Suprapubic skin (tissue), 4 donors: ENCODE results near the gene TRIM37. TPM values are rescaled to one million over a fixed set of nuclear protein-coding genes. Genes with fewer than 3 reads are reported as not detected.

Source experiments
- DNase-seq, 2 donors: peaks; one replicate each; pipeline ENCODE4 v3.0.0-alpha.2; 2019; ENCODE audit warnings: low spot score in 2 of 2
- H3K27ac ChIP-seq: fragments of 200-600 bp; sonication (generic); one replicate; pipeline ENCODE4 v1.5.1; 2019
- H3K27me3 ChIP-seq: fragments of 200-600 bp; sonication (generic); one replicate; pipeline ENCODE4 v1.5.1; 2019
- H3K36me3 ChIP-seq: fragments of 200-600 bp; sonication (generic); one replicate; pipeline ENCODE4 v1.5.1; 2019
- H3K4me1 ChIP-seq: fragments of 200-600 bp; sonication (generic); one replicate; pipeline ENCODE4 v1.5.1; 2019
- H3K4me3 ChIP-seq: fragments of 200-600 bp; sonication (generic); one replicate; pipeline ENCODE4 v1.5.1; 2019; ENCODE audit warnings: mild to moderate bottlenecking
- H3K9me3 ChIP-seq: fragments of 200-600 bp; sonication (generic); one replicate; pipeline ENCODE4 v1.5.1; 2019
- EP300 ChIP-seq: sonication (generic); formaldehyde crosslinking; IDR thresholded peaks from one replicate; pipeline ENCODE4 v1.6.1; 2017; ENCODE audit warnings: antibody characterized with exemption
- POLR2A ChIP-seq, 2 donors: fragments of 450-650 bp; IDR thresholded peaks; one replicate each; pipeline ENCODE4 v1.6.1; 2017; ENCODE audit warnings: antibody characterized with exemption in 2 of 2, mild to moderate bottlenecking in 2 of 2, moderate library complexity in 2 of 2
- POLR2AphosphoS5 ChIP-seq, 3 donors: sonication (generic); formaldehyde crosslinking; IDR thresholded peaks; one replicate each; pipeline ENCODE4 v1.6.1; 2017; ENCODE audit warnings: antibody characterized with exemption in 3 of 3
- WGBS: methylation state at CpG from one replicate; pipeline ENCODE4 v1.1.5; 2018; 5-methylcytosine and 5-hydroxymethylcytosine counted together
- total RNA-seq, 4 donors: library from RNA; depleted of rRNA; stranded (reverse); fragments of >200 nt; gene quantifications; one replicate each; pipeline ENCODE4 v1.1.0, GENCODE V29; 2016
- TF ChIP-seq, protein P1 (sequence below), 2 donors: fragments of 200-600 bp in 1 of 2; fragments of 450-650 bp in 1 of 2; sonication (generic) in 1 of 2; IDR thresholded peaks; one replicate each; pipeline ENCODE4 v1.5.1; 2016 to 2019; ENCODE audit warnings: antibody characterized with exemption in 2 of 2, mild to moderate bottlenecking in 1 of 2, moderate library complexity in 1 of 2

Gene TRIM37
- total RNA-seq, 4 donors from 2014 or later: 11.1 to 18.3 (median 14.6) TPM

- H3K27ac ChIP-seq: no peak overlapping the region
- H3K4me1 ChIP-seq: no peaks in the 10 kb centered on the region
- no peaks in the 10 kb centered on the region for H3K27me3 ChIP-seq
- H3K36me3 ChIP-seq: peaks cover 28% of the 10 kb centered on the region
- no peak overlapping the region for H3K4me3 ChIP-seq
- no peak for DNase-seq
- H3K9me3 ChIP-seq: no peaks in the 10 kb centered on the region
- TF ChIP-seq POLR2AphosphoS5 (IDR thresholded peaks at IDR 0.05) (no peak), POLR2A (IDR thresholded peaks at IDR 0.05) (no peak), EP300 (no peak)
- TF ChIP-seq, protein P1, sequence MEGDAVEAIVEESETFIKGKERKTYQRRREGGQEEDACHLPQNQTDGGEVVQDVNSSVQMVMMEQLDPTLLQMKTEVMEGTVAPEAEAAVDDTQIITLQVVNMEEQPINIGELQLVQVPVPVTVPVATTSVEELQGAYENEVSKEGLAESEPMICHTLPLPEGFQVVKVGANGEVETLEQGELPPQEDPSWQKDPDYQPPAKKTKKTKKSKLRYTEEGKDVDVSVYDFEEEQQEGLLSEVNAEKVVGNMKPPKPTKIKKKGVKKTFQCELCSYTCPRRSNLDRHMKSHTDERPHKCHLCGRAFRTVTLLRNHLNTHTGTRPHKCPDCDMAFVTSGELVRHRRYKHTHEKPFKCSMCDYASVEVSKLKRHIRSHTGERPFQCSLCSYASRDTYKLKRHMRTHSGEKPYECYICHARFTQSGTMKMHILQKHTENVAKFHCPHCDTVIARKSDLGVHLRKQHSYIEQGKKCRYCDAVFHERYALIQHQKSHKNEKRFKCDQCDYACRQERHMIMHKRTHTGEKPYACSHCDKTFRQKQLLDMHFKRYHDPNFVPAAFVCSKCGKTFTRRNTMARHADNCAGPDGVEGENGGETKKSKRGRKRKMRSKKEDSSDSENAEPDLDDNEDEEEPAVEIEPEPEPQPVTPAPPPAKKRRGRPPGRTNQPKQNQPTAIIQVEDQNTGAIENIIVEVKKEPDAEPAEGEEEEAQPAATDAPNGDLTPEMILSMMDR (IDR thresholded peaks at IDR 0.05): no peak
- 74% methylated on average over 7 of the region's 7 CpGs for WGBS
Measured at GRCh38 chr17:58997756-58998553, 108.7 kb downstream of the TRIM37 start.

GRCh38 chr17:58996968-58997367 lies 109.7 kb downstream of the TRIM37 start:
- H3K36me3 ChIP-seq: peaks cover 28% of the 10 kb centered on the region
- no peaks in the 10 kb centered on the region for H3K27me3 ChIP-seq
- no peaks in the 10 kb centered on the region for H3K4me1 ChIP-seq
- H3K4me3 ChIP-seq: no peak overlapping the region
- H3K9me3 ChIP-seq: no peaks in the 10 kb centered on the region
- 87% methylated on average over 4 of the region's 4 CpGs for WGBS
- DNase-seq: no peak
- TF ChIP-seq POLR2A (IDR thresholded peaks at IDR 0.05): no peak
- TF ChIP-seq POLR2AphosphoS5 (IDR thresholded peaks at IDR 0.05): no peak
- TF ChIP-seq, protein P1 (IDR thresholded peaks at IDR 0.05): no peak
- no peak for TF ChIP-seq EP300
- H3K27ac ChIP-seq: no peak overlapping the region

- 96% methylated on average over 7 of the region's 7 CpGs for WGBS
- no peaks in the 10 kb centered on the region for H3K4me1 ChIP-seq
- no peaks in the 10 kb centered on the region for H3K9me3 ChIP-seq
- H3K27ac ChIP-seq: no peak overlapping the region
- DNase-seq: no peak
- no peak overlapping the region for H3K4me3 ChIP-seq
- peaks cover 17% of the 10 kb centered on the region for H3K36me3 ChIP-seq
- no peaks in the 10 kb centered on the region for H3K27me3 ChIP-seq
- TF ChIP-seq EP300 (no peak), POLR2AphosphoS5 (IDR thresholded peaks at IDR 0.05) (no peak), POLR2A (IDR thresholded peaks at IDR 0.05) (no peak)
- TF ChIP-seq, protein P1 (IDR thresholded peaks at IDR 0.05): no peak
Measured at GRCh38 chr17:58995247-58995940, 111.3 kb downstream of the TRIM37 start.

DNA sequence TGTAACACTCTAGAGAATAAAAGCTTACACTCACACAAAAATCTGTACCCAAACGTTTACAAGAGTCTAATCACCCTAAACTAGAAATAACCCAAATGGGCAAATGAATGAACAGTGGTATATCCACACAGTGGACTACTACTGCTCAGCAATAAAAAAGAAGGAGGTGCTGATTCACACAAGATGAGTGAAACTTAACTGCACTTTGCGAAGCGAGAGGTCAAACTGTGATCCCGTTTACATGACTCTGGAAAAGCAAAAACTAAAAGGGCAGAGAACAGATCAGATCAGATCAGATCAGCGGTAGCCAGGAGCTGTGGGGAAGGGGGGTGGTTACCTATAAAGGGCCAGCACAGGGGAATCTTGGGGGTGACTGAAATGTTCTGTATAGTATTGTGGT lies 113.4 kb downstream of the TRIM37 start:
- DNase-seq: no peak
- Histone ChIP-seq H3K36me3 (peaks cover 4% of the 10 kb centered on the region), H3K4me1 (no peaks in the 10 kb centered on the region), H3K27ac (no peak overlapping the region), H3K4me3 (no peak overlapping the region), H3K27me3 (no peaks in the 10 kb centered on the region), H3K9me3 (no peaks in the 10 kb centered on the region)
- TF ChIP-seq, protein P1 (IDR thresholded peaks at IDR 0.05): no peak
- TF ChIP-seq POLR2A (IDR thresholded peaks at IDR 0.05): no peak
- TF ChIP-seq EP300: no peak
- no peak for TF ChIP-seq POLR2AphosphoS5 (IDR thresholded peaks at IDR 0.05)
- 81% methylated on average over 5 of the region's 5 CpGs for WGBS

- Histone ChIP-seq H3K4me3 (no peak overlapping the region), H3K27ac (no peak overlapping the region), H3K9me3 (no peaks in the 10 kb centered on the region), H3K4me1 (no peaks in the 10 kb centered on the region), H3K36me3 (no peaks in the 10 kb centered on the region), H3K27me3 (no peaks in the 10 kb centered on the region)
- TF ChIP-seq, protein P1 (IDR thresholded peaks at IDR 0.05): no peak
- TF ChIP-seq POLR2A (IDR thresholded peaks at IDR 0.05) (no peak), EP300 (no peak), POLR2AphosphoS5 (IDR thresholded peaks at IDR 0.05) (no peak)
- WGBS: 80% methylated on average over 4 of the region's 4 CpGs
- no peak for DNase-seq
Measured at GRCh38 chr17:58991718-58992331, 114.9 kb downstream of the TRIM37 start.
